ENCODE data around the gene DGKI. TPM values are rescaled to one million over a fixed set of nuclear protein-coding genes. Genes with fewer than 3 reads are reported as not detected.

The DGKI gene
- total and polyA plus RNA-seq, 2 of the 4 experiments (the other 2 are of a cell fraction): 3.9 to 15.8 TPM

DNA sequence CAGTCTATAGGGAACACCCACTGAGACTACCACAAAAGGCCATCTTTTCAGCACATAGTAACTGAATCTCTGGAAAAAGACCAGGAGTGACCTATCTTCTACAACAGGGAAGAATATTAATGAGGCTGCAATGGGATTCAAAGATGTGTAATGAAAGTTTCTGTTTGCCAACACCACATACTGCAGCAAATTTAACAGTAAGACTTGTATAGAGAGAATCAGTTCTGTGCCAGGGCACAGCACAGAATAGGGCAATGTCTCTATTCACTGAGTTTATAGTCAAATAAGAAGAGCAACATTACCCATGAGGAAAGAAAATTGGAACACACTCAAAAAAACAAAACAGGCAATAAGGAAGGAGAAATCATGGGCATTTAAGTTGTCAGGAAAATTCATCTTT lies 411.8 kb downstream of the DGKI start:
- intact Hi-C loops (cut with micrococcal nuclease): no loop called here
- DNase-seq (no peak), ATAC-seq (ENCODE audit: low read depth) (no peak)
- H2BK20ac ChIP-seq (ENCODE audit: low read depth, low read length): no peak overlapping the region
- peaks cover 2% of the 10 kb centered on the region; the same call in 1 of the 2 replicates for H3K36me3 ChIP-seq (ENCODE audit: control insufficient read depth, insufficient read depth, low read length)
- H4K8ac ChIP-seq (ENCODE audit: low read depth in 2 of 2, low read length in 2 of 2): no peak overlapping the region
- no peaks in the 10 kb centered on the region for H4K20me1 ChIP-seq (ENCODE audit: insufficient read depth, low read length)
- H4K91ac ChIP-seq (ENCODE audit: insufficient read depth, low read depth, low read length): no peak overlapping the region
- no peak overlapping the region for H3K9ac ChIP-seq (ENCODE audit: low read depth, low read length)
- H3K9me1 ChIP-seq (ENCODE audit: insufficient read depth, low read length): peaks cover 3% of the 10 kb centered on the region; the same call in 1 of the 2 replicates
- no peak overlapping the region for H3K4me2 ChIP-seq (ENCODE audit: low read depth, low read length)
- no peak overlapping the region for H3K4ac ChIP-seq (ENCODE audit: low read depth, low read length)
- H3K23ac ChIP-seq (ENCODE audit: low read depth, low read length): no peak overlapping the region
- H3K18ac ChIP-seq (ENCODE audit: low read depth, low read length): no peak overlapping the region
- BruUV-seq (replicated peaks): no TSS peak
- H3K27me3 ChIP-seq (ENCODE audit: control insufficient read depth, insufficient read depth, low read length): no peaks in the 10 kb centered on the region
- no peak overlapping the region for H2AK9ac ChIP-seq (replicated peaks; ENCODE audit: low read depth, low read length, poor library complexity)
- POLR2A ChIA-PET (ENCODE audit: unreplicated experiment): no interaction called here
- H2AFZ ChIP-seq (replicated peaks; ENCODE audit: low read length, poor library complexity): no peak overlapping the region
- dilution Hi-C loops (cut with HindIII; ENCODE audit: low sequenced_read_pairs, unreplicated experiment): no loop called here
- H4K5ac ChIP-seq (ENCODE audit: low read depth, low read length): no peak overlapping the region
- 0 out of 4 replicates have a peak, but pooled peaks cover 0 to 3% of the 10 kb centered on the region in 2 experiments for H3K79me1 ChIP-seq (ENCODE audit: low read depth in 1 of 2, low read length in 2 of 2)
- H2BK5ac ChIP-seq (ENCODE audit: low read depth, low read length, poor library complexity, severe bottlenecking): no peak overlapping the region
- TF ChIP-seq RAD21 (IDR thresholded peaks at IDR 0.05; ENCODE audit: low read length): no peak
- no peak for TF ChIP-seq BHLHE40 (IDR thresholded peaks at IDR 0.05; ENCODE audit: low read depth, low read length)
- TF ChIP-seq, protein P1, sequence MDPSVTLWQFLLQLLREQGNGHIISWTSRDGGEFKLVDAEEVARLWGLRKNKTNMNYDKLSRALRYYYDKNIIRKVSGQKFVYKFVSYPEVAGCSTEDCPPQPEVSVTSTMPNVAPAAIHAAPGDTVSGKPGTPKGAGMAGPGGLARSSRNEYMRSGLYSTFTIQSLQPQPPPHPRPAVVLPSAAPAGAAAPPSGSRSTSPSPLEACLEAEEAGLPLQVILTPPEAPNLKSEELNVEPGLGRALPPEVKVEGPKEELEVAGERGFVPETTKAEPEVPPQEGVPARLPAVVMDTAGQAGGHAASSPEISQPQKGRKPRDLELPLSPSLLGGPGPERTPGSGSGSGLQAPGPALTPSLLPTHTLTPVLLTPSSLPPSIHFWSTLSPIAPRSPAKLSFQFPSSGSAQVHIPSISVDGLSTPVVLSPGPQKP (IDR thresholded peaks at IDR 0.05; ENCODE audit: borderline replicate concordance, low read depth, low read length): no peak
- no peak for TF ChIP-seq MAZ (IDR thresholded peaks at IDR 0.05; ENCODE audit: borderline replicate concordance, low read depth, low read length)
- TF ChIP-seq CEBPB (IDR thresholded peaks at IDR 0.05; ENCODE audit: low read depth, low read length): no peak
- TF ChIP-seq, protein P2, sequence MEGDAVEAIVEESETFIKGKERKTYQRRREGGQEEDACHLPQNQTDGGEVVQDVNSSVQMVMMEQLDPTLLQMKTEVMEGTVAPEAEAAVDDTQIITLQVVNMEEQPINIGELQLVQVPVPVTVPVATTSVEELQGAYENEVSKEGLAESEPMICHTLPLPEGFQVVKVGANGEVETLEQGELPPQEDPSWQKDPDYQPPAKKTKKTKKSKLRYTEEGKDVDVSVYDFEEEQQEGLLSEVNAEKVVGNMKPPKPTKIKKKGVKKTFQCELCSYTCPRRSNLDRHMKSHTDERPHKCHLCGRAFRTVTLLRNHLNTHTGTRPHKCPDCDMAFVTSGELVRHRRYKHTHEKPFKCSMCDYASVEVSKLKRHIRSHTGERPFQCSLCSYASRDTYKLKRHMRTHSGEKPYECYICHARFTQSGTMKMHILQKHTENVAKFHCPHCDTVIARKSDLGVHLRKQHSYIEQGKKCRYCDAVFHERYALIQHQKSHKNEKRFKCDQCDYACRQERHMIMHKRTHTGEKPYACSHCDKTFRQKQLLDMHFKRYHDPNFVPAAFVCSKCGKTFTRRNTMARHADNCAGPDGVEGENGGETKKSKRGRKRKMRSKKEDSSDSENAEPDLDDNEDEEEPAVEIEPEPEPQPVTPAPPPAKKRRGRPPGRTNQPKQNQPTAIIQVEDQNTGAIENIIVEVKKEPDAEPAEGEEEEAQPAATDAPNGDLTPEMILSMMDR (conservative IDR thresholded peaks at IDR 0.05; ENCODE audit: low read depth, low read length): no peak
- TF ChIP-seq POLR2A (IDR thresholded peaks at IDR 0.05; ENCODE audit: low read depth, low read length): no peak
- no peak for TF ChIP-seq CHD1 (IDR thresholded peaks at IDR 0.05; ENCODE audit: low read depth, low read length)
- TF ChIP-seq RFX5 (IDR thresholded peaks at IDR 0.05; ENCODE audit: low read depth, low read length): no peak
- TF ChIP-seq MXI1 (IDR thresholded peaks at IDR 0.05; ENCODE audit: borderline replicate concordance, low read depth, low read length): no peak
- TF ChIP-seq MAFK (IDR thresholded peaks at IDR 0.05; ENCODE audit: low read depth, low read length): no peak
- TF ChIP-seq NFE2L2 (IDR thresholded peaks at IDR 0.05; ENCODE audit: low read depth, low read length): no peak
- no peak overlapping the region for H2BK120ac ChIP-seq (ENCODE audit: low read depth, low read length)
- no peak overlapping the region for H2AK5ac ChIP-seq (ENCODE audit: low read depth, low read length)
- H3K9me3 ChIP-seq (ENCODE audit: control insufficient read depth, insufficient read depth, low read length): no peaks in the 10 kb centered on the region
- CTCF ChIA-PET: no interaction called here
- no peak overlapping the region for H3K27ac ChIP-seq (ENCODE audit: insufficient read depth, low read length)
- peaks cover 2% of the 10 kb centered on the region; the same call in 1 of the 2 replicates for H3K4me1 ChIP-seq (ENCODE audit: control insufficient read depth, insufficient read depth, low read length)
- in situ Hi-C loops (cut with MboI; ENCODE audit: low sequenced_read_pairs): no loop called here
- H2BK15ac ChIP-seq (ENCODE audit: low read depth, low read length): no peak overlapping the region
- no peak overlapping the region for H3K56ac ChIP-seq (ENCODE audit: extremely low read depth, insufficient read depth, low read length)
- H3K14ac ChIP-seq (replicated peaks; ENCODE audit: low read depth, low read length): no peak overlapping the region
- H3K4me3 ChIP-seq (ENCODE audit: insufficient read depth, low read depth, low read length): no peak overlapping the region
